Activated CD8-positive, alpha-beta T cell treated with anti-CD3 and anti-CD28 coated beads for 36 hours (primary cell): ENCODE measurements around the gene AK6. TPM values are rescaled to one million over a fixed set of nuclear protein-coding genes. Genes with fewer than 3 reads are reported as not detected.

Experiments
- ATAC-seq: fragments of 200-7000 bp; cut with Tn5 transposase; one replicate; pipeline ENCODE4 v1.10.0; 2021; ENCODE audit warnings: mild to moderate bottlenecking, moderate library complexity
- CTCF ChIA-PET: fragments of 350-600 bp; sonication (Branson Sonifier 250); formaldehyde crosslinking; loops from one replicate; lab custom pipeline; 2021; ENCODE audit warnings: antibody characterized with exemption; lab: Charles Lee
- POLR2A ChIA-PET: fragments of 350-600 bp; sonication (Branson Sonifier 250); formaldehyde crosslinking; loops from one replicate; lab custom pipeline; 2021; ENCODE audit warnings: antibody characterized with exemption; lab: Charles Lee
- DNase-seq: peaks from one replicate; pipeline ENCODE4 v3.0.0-alpha.2; 2020
- H3K27ac Mint-ChIP-seq: one replicate; pipeline ENCODE4 v1.8.0; 2021; ENCODE audit warnings: mild to moderate bottlenecking, mixed read lengths
- H3K27me3 Mint-ChIP-seq: one replicate; pipeline ENCODE4 v1.8.0; 2021; ENCODE audit warnings: mixed read lengths
- H3K36me3 Mint-ChIP-seq: one replicate; pipeline ENCODE4 v1.8.0; 2021; ENCODE audit warnings: low read depth, mixed read lengths
- H3K4me1 Mint-ChIP-seq: one replicate; pipeline ENCODE4 v1.8.0; 2021; ENCODE audit warnings: low read depth, mixed read lengths
- H3K4me3 Mint-ChIP-seq: one replicate; pipeline ENCODE4 v1.8.0; 2021; ENCODE audit warnings: mild to moderate bottlenecking, moderate library complexity, mixed read lengths
- H3K9me3 Mint-ChIP-seq: one replicate; pipeline ENCODE4 v1.8.0; 2021; ENCODE audit warnings: mixed read lengths
- CTCF ChIP-seq: fragments of 200-600 bp; IDR thresholded peaks from one replicate; pipeline ENCODE4 v1.8.0; 2022; ENCODE audit warnings: antibody characterized with exemption, mild to moderate bottlenecking
- intact Hi-C: fragments of 100-400 bp; cut with micrococcal nuclease; formaldehyde crosslinking; loops from one replicate; pipeline ENCODE4 v1.10.0; 2022
- total RNA-seq, 2 experiments: library from RNA; stranded (reverse); gene quantifications; one replicate each; pipeline ENCODE4 v1.2.3, GENCODE V29; 2021

The AK6 gene
- total RNA-seq, 2 experiments from 2014 or later: 95.7 to 107 TPM

GRCh38 chr5:69368458-69369339, 621 bp downstream of the AK6 start:
- POLR2A ChIA-PET: interaction anchor here (1.2 to 1.8 kb wide), 2 partner anchors 44 to 179 kb away, joined by 4 to 8 read pairs; partner anchors contain the start of gene CENPH
- Mint-ChIP-seq H3K4me1 (peaks cover 44% of the 10 kb centered on the region), H3K36me3 (peaks cover 36% of the 10 kb centered on the region), H3K27ac (peak overlapping the region; percentile 100), H3K27me3 (no peaks in the 10 kb centered on the region), H3K9me3 (no peaks in the 10 kb centered on the region), H3K4me3 (peak overlapping the region; percentile 89)
- no peak for TF ChIP-seq CTCF
- intact Hi-C loops: loop anchor here (2.0 to 10.0 kb wide), 2 partner anchors 274 to 326 kb away; partner anchors contain the start of gene SLC30A5
- peak; percentile 54 for DNase-seq
- ATAC-seq: no peak
- CTCF ChIA-PET: no interaction called here

GRCh38 chr5:69367697-69368279, 1.5 kb downstream of the AK6 start:
- CTCF ChIA-PET: no interaction called here

GRCh38 chr5:69364850-69365249, 4.5 kb downstream of the AK6 start:
- POLR2A ChIA-PET: no interaction called here

More at GRCh38 chr5:69367697-69368279, 1.5 kb downstream of the AK6 start:
- Mint-ChIP-seq H3K27me3 (no peaks in the 10 kb centered on the region), H3K4me1 (peaks cover 44% of the 10 kb centered on the region), H3K9me3 (no peaks in the 10 kb centered on the region), H3K4me3 (peak overlapping the region; percentile 89), H3K27ac (peak overlapping the region; percentile 100), H3K36me3 (peaks cover 40% of the 10 kb centered on the region)
- POLR2A ChIA-PET: interaction anchor here (0.6 kb wide), 1 partner anchor 10 kb away, joined by 3 read pairs; no protein-coding TSS in a partner anchor
- no peak for ATAC-seq
- intact Hi-C loops: loop anchor here (2.0 to 10.0 kb wide), 2 partner anchors 273 to 325 kb away; partner anchors contain the start of gene SLC30A5
- no peak for TF ChIP-seq CTCF
- DNase-seq: no peak

GRCh38 chr5:69364414-69364813, 4.9 kb downstream of the AK6 start:
- H3K27ac Mint-ChIP-seq: peak overlapping the region; percentile 40
- ChIA-PET CTCF (interaction anchor here (1.8 kb wide), 1 partner anchor 29 kb away, joined by 4 read pairs; no protein-coding TSS in a partner anchor), POLR2A (no interaction called here)
- peaks cover 34% of the 10 kb centered on the region for H3K4me1 Mint-ChIP-seq
- intact Hi-C loops: loop anchor here (10.0 kb wide), 1 partner anchor 270 kb away; the partner anchor contains the start of gene SLC30A5
- DNase-seq (peak; percentile 12), ATAC-seq (peak; percentile 25)
- peak; percentile 33 for TF ChIP-seq CTCF
- no peak overlapping the region for H3K4me3 Mint-ChIP-seq
- H3K9me3 Mint-ChIP-seq: no peaks in the 10 kb centered on the region
- no peaks in the 10 kb centered on the region for H3K27me3 Mint-ChIP-seq
- peaks cover 51% of the 10 kb centered on the region for H3K36me3 Mint-ChIP-seq

More at GRCh38 chr5:69364850-69365249, 4.5 kb downstream of the AK6 start:
- Mint-ChIP-seq H3K27me3 (no peaks in the 10 kb centered on the region), H3K9me3 (no peaks in the 10 kb centered on the region), H3K27ac (peak overlapping the region; percentile 40), H3K4me1 (peaks cover 34% of the 10 kb centered on the region), H3K4me3 (no peak overlapping the region), H3K36me3 (peaks cover 51% of the 10 kb centered on the region)
- DNase-seq (no peak), ATAC-seq (no peak)
- peak; percentile 2 for TF ChIP-seq CTCF
- intact Hi-C loops: loop anchor here (10.0 kb wide), 1 partner anchor 270 kb away; the partner anchor contains the start of gene SLC30A5
- CTCF ChIA-PET: interaction anchor here (0.8 to 1.1 kb wide), 3 partner anchors 30 to 321 kb away, joined by 3 read pairs; partner anchors contain the start of gene SLC30A5
